Measurements from ENCODE around the gene RENBP.
A peak's percentile ranks its signal among the peaks of the same experiment; 100 is the strongest.

RENBP gene

DNA sequence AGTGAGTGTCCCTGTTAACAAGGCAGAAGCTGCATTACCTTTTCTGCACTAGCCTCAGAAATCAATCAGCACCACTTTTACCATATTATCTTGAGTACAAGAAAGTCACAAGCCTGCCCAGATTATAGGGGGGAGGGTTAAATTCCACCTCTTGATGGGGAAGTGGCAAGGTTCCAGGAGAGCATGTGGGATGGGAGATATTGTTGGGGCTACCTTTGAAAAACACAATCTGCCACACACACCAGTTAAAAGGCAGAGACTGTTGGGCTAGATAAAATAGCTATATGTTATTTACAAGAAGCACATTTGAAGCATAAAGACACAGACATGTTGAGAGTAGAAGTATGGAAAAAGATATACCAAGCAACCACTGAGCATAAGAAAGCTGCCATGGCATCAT lies 46.5 kb downstream of the RENBP start:
- no peak for TF ChIP-seq SIN3A (IDR thresholded peaks at IDR 0.05; ENCODE audit: borderline replicate concordance, insufficient read depth, low read length)

DNA sequence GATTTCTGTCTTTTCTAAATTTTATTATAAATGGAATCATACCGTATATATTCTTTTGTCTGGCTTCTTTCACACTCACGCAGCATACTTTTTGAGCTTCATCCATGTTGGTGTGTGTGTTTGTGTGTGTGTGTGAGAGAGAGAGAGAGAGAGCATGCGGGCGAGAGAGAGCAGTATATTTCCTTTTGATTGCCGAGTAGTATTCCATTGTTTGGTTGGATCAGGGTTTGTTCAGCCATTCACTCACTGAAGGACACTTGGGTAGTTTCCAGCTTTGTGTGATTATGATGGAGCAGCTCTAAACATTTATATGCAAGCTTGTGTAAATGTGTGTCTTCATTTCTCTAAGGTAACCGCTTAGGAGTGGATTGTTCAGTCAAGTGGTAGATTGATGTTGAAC lies 55.3 kb downstream of the RENBP start:
- TF ChIP-seq SIN3A (IDR thresholded peaks at IDR 0.05; ENCODE audit: borderline replicate concordance, insufficient read depth, low read length) = no peak
- no peak for TF ChIP-seq FOXP2 (optimal IDR thresholded peaks at IDR 0.05; ENCODE audit: borderline replicate concordance, extremely low read depth, extremely low read length, insufficient read depth)
- no peak for TF ChIP-seq TAF1 (IDR thresholded peaks at IDR 0.05; ENCODE audit: borderline replicate concordance, insufficient read depth, low read length)
- TF ChIP-seq, protein P1, sequence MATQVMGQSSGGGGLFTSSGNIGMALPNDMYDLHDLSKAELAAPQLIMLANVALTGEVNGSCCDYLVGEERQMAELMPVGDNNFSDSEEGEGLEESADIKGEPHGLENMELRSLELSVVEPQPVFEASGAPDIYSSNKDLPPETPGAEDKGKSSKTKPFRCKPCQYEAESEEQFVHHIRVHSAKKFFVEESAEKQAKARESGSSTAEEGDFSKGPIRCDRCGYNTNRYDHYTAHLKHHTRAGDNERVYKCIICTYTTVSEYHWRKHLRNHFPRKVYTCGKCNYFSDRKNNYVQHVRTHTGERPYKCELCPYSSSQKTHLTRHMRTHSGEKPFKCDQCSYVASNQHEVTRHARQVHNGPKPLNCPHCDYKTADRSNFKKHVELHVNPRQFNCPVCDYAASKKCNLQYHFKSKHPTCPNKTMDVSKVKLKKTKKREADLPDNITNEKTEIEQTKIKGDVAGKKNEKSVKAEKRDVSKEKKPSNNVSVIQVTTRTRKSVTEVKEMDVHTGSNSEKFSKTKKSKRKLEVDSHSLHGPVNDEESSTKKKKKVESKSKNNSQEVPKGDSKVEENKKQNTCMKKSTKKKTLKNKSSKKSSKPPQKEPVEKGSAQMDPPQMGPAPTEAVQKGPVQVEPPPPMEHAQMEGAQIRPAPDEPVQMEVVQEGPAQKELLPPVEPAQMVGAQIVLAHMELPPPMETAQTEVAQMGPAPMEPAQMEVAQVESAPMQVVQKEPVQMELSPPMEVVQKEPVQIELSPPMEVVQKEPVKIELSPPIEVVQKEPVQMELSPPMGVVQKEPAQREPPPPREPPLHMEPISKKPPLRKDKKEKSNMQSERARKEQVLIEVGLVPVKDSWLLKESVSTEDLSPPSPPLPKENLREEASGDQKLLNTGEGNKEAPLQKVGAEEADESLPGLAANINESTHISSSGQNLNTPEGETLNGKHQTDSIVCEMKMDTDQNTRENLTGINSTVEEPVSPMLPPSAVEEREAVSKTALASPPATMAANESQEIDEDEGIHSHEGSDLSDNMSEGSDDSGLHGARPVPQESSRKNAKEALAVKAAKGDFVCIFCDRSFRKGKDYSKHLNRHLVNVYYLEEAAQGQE (IDR thresholded peaks at IDR 0.05; ENCODE audit: insufficient read depth in 1 of 2, low read depth in 2 of 2, low read length in 2 of 2) = no peak
- no peak for TF ChIP-seq POLR2AphosphoS5 (IDR thresholded peaks at IDR 0.05; ENCODE audit: low read depth, low read length)

DNA sequence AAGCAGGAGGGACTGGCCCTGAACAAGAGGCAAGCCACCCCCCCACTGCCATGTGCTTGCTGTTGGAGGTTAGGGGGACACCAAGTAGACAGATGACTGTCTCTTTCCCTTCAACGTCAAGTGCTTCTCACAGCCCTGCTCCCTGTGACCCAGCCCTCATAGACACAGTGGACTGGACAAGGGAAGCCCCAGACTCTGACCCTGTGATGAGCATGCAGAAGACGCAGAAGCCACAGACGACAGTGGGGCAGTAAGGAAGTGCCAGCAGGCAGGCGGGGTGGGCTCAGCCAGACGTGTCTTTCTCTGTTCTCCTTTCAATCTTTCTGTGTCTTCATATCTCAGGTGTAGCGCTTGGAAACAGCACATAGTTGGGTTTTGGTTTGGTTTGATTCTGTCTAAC lies 56.1 kb downstream of the RENBP start:
- TF ChIP-seq, protein P1 (IDR thresholded peaks at IDR 0.05; ENCODE audit: insufficient read depth in 1 of 2, low read depth in 2 of 2, low read length in 2 of 2) = no peak
- no peak for TF ChIP-seq FOXP2 (optimal IDR thresholded peaks at IDR 0.05; ENCODE audit: borderline replicate concordance, extremely low read depth, extremely low read length, insufficient read depth)
- no peak for TF ChIP-seq SIN3A (IDR thresholded peaks at IDR 0.05; ENCODE audit: borderline replicate concordance, insufficient read depth, low read length)
- TF ChIP-seq POLR2AphosphoS5 (IDR thresholded peaks at IDR 0.05; ENCODE audit: low read depth, low read length) = no peak
- no peak for TF ChIP-seq TAF1 (IDR thresholded peaks at IDR 0.05; ENCODE audit: borderline replicate concordance, insufficient read depth, low read length)

DNA sequence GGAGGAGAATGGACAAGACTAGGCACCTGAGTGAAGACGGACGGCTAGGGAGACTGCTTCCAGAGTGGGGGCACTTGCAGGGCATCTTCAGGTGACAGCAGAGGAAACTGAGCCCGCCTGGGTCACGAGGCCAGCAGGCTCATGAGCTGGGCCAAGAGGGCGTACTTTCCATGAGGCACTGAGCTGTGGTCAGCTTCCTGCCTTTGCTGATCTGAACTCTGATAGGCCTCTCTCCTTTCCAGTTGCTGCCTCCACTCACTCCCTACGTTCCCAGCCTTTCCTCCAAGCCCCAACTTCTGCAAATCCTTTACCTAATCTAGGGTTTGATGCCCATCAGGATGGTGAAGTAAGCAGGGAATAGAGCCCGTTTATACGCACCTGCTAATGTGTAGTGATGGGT lies 57.1 kb downstream of the RENBP start:
- TF ChIP-seq, protein P1 (IDR thresholded peaks at IDR 0.05; ENCODE audit: insufficient read depth in 1 of 2, low read depth in 2 of 2, low read length in 2 of 2) = 0 out of 4 replicates have a peak, but pooled peaks of 1 of the 2 experiments have one; percentile 12
- no peak for TF ChIP-seq POLR2AphosphoS5 (IDR thresholded peaks at IDR 0.05; ENCODE audit: low read depth, low read length)

DNA sequence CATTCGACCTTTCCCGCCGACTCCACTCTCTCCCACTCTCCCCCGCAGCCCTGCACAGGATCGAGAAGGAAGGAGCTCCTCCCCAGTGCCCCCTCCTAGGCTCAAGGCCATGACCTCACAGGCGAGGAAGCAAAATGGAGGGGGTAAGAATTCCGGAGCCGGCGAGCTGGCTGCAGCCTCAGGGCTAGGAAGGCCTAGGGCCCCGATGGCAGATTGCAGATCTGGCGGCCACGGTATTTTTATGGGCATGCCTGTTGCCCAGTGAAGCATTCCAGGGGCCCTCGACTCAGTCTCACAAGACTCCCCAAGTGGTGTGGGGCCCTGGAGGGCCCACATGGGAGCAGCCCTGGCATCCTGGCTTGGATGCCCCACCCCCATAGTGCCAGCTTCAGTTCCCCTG lies 57.5 kb downstream of the RENBP start:
- TF ChIP-seq FOXP2 (optimal IDR thresholded peaks at IDR 0.05; ENCODE audit: borderline replicate concordance, extremely low read depth, extremely low read length, insufficient read depth) (no peak), SIN3A (IDR thresholded peaks at IDR 0.05; ENCODE audit: borderline replicate concordance, insufficient read depth, low read length) (no peak), TAF1 (IDR thresholded peaks at IDR 0.05; ENCODE audit: borderline replicate concordance, insufficient read depth, low read length) (no peak), POLR2AphosphoS5 (IDR thresholded peaks at IDR 0.05; ENCODE audit: low read depth, low read length) (no peak)
- TF ChIP-seq, protein P1 (IDR thresholded peaks at IDR 0.05; ENCODE audit: insufficient read depth in 1 of 2, low read depth in 2 of 2, low read length in 2 of 2) = no peak

Measured in PFSK-1 (cell line).